GM21723 (cell line): ENCODE results near the gene MYORG.

Source experiments
- ATAC-seq: cut with Tn5 transposase; IDR thresholded peaks from one replicate; pipeline ENCODE4 v1.9.1; 2021; ENCODE audit warnings: mild to moderate bottlenecking, moderate library complexity; ENCODE audit not compliant: unreplicated experiment

The MYORG gene

DNA sequence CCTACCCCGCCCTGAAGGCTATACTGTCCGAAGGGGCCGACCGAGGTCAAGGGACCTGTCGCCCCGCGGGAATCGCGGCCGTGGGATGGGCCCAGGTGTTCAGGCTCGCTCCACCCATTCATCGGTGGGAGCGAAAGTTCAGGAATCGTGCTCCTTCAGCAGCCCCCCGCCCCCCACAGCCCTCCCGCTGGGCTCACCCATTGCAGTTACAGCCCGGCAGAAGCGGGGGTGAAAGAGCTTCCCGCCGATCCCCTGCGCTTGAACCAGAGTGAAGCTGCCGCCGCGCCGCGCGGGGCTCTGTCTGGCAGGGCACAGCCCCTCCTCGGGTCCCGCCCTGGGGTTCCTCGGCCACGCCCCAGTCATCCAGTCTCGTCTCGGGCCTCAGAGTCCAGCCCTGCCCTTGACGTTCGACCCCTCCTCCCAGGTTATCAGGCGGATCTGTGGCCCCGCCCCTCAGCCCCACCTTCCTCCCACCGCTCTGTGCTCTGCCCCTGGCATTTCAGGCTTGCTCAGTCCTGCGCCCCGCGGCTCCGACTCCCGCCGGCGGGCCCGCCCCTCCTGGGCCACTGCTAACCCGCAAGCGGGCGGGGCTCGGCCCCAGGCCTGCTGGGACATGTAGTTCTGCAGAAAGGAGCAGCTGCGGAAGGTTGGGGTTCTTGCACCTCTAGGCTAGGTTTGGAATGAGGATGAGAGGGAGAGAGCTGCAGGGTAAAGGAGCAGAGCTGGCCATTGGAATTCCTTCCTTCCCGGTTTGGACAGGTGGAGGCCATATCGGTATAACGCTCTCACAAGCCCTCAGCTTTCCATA lies at the start of gene MYORG:
Gene MYORG, minus strand, starts transcription at position 303 of the 808 bp plus-strand sequence. CDS start 3,955 bp downstream, outside the sequence.
- peak; percentile 81 for ATAC-seq

DNA sequence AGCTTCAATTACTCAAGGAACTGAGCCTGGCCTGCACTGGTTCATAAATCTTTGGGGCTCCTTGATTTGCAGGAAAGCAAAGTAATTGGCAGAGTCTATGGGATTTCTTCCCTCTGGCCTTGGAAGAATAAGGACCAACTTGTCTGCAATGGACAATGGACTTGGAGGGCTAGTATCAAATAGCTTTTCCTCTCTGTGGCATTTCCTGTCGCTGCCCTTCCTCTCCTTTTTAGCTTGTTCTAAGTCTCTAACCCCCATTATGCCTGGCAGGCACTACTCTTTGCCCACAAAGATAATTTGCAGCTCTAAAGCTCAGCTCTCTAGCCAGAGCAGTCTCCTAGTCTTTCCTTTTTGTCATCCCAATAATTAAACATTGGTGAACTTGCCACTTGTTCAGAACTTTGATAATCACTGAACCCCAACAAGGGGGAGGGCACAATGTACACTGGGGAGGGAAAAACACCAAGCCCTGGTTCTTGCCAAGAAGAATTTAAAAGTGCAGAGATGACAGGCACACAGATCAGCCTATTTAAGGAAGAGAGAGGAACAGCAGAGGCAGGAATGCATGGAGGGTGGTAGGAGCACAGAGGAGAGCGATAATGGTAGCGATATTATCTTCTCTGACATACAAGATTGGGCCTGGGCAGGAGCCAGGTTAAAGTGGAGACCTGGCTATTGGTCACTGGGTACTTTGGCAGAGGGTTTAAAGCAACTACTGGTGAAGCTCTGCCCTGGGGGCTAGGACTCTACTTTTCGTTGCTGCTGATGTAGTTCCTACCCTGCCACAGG lies 43.2 kb upstream of the MYORG start:
- no peak for ATAC-seq

DNA sequence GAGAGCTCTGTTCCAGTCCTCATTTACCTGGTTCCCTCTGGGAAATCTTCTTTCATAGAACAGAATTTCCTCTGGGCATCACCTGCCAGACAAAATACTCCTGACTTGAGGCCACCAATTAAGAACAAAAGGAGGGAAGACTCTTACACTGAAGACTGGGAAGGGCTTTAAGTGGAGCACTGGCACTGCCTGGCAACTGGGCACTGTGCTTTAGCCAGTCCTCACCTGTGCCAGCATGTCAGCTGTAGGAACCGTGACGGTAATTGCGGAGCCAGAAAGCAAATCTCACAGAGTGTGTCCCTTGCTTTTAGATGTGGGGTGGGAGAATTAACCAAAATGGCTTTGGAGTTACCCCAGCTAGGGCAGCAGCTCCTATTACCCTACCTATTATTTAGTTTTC lies 41.0 kb upstream of the MYORG start:
- no peak for ATAC-seq

DNA sequence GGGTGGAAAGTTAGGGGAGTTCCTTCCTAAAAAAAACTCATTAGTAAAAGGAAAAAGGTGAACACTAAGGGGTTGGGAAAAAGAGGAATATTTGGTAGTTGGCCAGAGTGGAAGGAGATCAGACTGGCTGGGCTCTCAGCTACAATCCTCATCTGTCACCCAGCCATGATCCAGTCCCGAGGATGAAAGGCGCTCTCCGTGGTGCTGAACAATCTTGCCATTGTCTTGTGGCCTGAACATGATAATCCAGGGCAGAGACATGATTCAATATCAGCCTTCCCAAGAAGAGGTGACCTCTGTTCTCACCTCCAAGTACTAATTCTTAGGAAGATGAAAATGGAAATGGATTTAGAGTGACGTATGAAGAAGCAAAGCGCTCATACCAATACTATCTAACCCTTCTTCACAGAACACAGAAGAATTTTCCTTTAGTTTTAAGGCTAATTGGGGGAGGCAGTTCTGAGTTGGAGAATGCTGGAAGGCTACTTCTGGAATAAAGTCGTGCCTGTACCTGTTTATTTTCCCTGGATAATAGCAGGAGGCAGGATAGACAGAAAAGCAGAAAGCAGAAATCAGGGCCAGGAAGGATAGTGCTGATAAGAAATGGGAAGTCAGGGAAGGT lies 36.6 kb upstream of the MYORG start:
- no peak for ATAC-seq

DNA sequence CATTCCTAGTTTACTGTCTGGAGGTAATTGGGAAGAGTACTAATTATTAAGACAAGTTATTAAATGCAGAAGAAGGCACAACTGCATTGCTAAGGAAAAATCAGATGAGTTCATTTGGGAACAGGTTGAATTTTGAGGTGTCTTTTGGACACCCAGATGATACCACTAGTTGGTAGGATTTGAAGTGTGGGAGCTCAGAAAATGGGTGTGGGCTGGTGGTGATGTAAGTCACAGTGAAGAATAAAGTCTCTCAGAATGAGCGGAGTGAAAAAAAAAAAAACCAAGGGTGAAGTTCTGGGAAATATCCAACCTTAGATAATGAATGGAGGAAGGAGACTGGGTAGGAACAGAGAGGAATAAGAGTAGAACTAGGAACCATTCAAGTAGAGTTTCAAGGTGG lies 35.6 kb upstream of the MYORG start:
- ATAC-seq, result no peak

DNA sequence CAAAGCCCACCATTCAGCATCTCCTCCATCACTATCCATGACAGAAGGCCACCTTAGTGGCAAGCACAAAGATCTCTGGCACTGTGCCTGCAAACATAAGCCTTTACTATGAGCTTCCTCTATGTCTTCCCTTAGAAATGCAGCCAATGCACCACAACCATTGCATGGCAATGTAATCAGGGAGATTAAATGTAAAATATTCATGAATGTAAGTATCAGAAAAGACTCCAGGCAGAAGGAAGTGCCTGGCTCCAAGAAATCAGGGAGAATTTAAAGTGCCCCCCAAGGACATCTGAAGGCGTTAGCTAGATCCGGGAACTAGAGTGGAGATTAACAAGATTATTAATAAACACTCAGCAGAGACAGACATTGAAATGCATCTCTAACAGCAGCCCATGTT lies 32.5 kb upstream of the MYORG start:
- no peak for ATAC-seq

DNA sequence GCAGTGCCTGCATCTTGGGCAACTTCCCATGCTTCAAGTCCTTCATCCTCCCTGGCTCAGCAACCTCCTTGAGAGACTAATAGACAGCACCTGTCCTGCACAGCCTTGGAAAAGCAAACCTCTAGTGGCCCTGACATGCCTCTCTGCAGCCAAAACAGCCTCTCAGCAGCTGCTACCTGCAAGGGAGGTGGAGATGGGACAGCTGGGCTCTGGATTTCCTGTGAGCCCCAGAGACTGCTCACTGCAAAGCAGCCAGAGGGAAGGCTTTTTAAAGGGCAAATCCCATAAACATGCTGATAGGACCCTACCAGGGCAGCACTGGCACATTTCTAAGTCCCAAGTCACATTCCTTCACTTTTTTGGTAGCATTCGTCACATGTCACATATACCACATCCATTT lies 31.5 kb upstream of the MYORG start:
- ATAC-seq, result no peak

DNA sequence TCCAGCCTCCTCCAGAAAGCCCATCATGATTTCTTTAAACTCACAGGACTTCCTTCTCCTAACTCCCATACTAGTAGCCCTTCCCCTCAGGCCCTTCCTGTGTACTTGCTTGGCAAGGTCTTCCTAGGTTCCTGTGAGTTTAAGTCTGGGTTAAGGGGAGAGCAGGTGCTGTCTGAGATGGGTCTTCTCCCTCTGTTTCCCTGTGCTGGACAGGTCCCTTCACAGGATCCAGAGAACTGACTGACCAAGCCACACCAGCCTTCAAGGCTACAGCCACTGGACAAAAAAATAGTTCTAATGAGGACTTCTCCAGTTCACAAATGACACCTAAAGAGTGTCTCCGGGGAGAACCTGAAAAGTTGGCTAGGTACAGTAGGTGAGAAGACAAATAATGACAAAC lies 29.5 kb upstream of the MYORG start:
- no peak for ATAC-seq

DNA sequence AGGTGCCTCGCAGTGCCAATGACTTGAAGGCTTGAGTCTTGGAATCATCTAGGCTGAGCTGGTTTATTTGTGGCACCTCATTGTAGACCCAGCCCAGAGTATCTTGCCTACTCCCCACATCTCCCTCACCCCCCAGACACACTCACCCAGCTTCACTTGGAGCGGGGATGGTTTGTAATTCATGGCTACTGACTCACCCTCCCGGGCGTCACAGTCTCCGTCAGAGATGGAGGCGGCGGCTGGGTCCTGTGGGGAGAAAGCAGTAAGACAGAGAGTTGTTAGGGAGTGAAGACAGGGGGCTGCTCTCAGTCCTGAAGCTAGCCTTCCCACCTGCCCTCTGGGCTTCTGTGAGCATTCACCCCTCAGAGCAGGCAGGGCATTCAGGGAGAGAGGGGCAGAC lies 29.0 kb upstream of the MYORG start:
- no peak for ATAC-seq

DNA sequence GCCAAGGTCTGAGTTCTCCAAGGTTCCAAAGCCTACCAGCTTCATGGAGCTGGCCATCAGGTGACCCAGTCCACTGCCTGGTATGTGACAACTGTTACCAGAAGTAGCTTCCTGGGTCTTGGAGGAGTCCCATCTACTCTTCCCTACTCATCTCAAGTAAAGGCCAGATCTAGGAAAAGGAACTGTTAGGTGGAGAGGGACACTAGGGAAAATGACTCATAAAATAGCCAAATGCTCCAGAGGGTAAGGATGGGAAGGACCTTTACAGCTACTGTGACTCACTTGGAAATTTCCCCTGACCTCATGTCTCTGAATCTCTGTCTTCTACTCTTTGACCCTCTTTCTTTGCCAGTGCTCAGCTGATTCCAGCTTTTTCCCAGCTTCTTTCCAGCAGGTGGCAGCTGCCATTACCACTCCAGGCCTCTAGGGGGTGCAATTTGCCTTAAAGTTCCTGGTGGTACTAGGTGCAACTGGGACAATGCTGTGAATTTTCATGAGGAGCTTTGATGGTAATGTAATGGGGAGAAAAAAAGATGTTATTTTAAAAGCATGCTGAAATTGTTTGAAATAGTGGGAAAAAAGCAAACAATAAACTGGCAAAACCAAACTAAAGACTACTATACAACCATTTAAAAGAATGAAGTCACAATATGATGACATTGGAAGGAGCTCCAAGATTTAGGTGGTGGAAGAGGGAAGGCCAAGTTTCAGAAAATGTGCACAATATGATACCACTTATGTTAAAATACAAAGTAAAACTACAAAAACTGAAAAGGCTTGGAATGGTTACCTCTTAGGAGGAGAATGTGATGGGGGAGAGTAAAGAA lies 27.1 kb upstream of the MYORG start:
- ATAC-seq, result no peak

DNA sequence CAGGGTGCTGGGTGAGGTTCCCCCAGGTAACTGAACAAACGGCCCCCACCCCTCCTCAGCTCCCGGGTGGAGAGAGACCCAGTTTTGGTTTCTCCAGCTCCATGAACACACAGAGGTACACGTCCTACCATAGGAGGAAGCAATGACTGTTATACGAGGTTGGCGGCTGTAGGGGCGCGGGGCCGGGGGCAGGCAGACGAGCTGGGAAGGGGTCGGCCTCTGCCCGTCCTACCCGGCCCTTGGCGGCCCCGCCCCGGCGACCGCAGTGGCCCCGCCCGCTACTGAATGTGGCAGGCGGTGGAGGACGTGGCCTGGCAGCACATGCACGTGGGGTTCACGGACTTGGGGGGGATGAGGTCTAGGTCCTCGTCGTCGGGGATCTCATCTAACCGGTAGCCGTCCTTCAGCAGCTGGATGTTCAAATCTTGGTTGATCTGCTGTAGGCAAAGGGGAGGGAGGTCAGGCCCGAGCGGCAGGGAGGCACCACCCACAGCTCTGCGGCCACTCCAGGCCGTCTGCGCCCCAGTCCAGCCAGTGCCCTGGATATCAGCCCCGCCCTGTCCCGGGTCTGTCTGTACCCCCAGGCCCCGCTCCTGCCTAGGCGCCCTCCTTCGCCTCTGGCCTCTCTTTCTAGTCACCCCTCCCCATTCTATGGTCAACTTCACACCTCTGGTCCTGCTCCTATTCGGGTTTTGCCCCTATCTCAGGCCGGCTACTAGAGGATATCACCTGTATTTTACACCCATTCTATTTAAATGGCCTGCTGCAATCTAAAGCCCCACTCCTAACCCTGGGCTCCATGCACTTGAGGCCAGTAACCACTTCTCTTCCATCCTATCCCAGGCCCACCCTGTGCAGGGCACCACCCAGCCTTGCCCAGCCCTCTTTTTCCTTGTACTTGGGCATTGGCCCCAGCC lies 24.2 kb upstream of the MYORG start:
- no peak for ATAC-seq

DNA sequence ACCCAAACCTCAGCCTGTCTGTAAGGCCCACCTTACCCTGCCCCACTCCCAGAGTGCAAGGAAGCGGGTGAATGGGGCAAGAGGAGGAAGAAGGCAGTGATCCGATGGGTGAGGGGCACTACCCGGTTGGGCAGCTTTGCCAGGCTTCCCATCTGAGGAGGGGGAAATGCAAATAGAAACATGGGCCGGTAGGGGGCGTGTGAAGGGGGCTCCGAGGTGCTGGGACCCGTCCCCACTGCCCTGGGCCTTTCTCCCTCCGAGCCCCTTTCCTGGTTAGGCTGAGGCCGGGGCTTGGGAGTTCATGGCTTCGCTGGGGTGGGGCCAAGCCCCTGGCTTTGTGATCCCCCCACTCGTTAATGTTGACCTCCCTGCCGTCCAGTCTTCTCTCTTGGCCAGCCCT lies 23.6 kb upstream of the MYORG start:
- no peak for ATAC-seq

DNA sequence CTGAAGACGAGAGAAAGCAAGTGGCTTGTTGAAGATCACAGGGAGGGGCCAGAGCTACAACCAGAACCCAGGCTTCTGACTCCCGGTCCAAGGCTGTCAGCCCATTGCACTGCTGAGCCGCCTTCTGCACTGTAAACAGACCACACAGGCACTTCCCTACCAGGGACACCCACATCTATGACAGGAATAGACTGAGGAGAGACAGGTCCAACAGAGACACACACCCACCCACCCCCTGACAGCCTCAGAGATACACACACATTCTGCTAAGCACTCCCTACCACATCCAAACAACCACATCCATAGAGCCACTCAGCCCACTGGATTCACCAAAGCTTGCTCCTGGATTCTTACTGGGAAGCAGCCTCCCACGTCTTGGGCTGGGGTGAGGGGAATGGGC lies 23.0 kb upstream of the MYORG start:
- no peak for ATAC-seq

DNA sequence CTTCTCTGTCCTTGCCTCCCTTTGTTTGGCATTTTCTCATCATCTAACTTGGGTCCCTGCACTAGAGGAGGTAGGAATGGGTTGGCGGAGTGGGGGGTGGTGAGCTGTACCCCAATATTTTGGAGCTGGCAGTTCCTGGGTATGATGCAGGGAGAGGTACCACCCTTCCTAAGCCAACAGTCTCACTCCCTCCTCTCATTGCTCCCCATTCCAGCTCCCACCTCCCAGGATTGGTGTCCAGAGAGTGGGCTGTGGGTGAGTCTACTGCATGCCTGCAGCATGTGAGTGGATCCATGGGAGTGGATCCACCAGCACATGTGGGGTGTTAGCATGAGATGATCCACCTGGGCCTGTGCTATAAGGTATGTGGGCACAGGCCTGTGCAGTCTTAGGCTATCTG lies 22.2 kb upstream of the MYORG start:
- no peak for ATAC-seq

DNA sequence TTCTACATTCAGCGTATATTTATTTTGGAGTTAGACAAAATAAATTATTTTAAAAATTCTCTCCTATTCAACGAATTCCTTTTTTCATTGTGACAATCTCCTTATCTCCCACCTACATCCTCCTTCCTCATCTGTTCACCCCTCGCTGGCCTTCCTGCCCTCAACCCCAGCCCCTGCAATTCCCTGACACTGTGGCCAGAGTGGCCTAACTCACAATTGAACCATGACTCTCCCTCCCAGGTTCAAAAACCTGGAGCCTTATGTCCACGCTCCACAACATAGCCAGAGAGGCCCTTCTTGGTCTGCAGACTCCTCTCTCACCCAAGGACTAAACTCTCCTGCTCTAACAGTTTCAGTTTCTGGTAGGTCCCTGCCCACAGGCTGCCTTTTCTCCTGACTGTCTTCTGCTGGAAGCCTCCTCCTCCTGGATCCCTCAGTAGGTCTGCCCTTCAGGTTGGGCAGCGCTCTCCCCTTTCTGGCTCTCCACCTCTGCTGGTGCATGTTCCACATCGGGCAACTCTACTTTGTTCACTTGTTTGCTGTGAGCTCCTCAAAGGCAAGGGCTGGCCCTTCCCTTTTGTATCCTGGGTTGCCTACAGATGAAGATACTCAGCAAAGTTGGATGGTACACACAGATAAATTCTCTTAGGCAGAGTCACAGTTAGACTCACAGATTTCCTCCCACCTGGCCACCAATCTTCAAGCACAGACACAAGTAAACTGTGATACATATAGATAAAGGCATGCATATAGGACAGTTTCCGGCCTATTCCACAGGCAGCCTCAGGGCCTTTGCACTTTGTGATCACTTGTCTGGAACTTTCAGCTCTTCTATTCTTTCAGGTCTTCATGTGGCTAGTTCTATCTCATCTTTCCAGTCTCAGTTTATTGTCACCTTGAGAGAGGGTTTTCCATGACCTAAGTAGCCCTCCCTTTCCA lies 19.8 kb upstream of the MYORG start:
- ATAC-seq, result no peak

DNA sequence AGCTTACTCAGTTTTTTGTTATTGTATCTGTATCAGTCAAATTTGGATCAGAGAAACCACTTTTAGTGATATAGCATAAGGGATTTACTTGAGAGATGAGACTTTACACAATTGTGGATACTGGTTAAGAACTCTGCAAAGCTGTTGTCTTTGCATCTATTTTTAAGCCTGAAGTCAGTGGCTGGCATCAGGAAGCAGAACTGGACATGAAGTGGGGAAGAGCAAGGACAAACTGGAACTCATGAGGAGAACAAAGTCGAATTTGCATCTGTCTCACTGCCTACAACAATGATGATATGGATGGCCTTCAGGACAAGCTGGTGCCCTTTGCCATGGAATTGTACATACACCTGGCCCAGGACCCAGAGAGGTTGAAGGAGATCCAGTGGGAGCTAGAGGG lies 15.8 kb upstream of the MYORG start:
- ATAC-seq, result no peak

DNA sequence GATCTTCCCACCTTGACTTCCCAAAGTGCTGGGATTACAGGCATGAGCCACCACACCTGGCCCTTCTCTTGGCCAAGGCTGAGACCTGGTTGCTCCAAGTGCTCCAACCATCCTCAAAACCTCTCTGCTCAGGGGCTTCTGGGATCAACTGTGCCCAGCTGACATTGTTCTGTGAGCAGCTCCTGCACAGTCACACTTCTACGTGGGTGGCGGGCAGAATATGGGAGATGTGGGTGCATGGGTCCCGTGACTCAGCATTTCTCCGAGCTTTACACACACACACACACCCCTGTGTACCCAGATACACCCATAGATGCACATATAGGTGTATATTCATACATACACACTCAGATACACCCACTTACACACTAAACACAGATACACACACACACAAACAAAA lies 10.5 kb upstream of the MYORG start:
- no peak for ATAC-seq

DNA sequence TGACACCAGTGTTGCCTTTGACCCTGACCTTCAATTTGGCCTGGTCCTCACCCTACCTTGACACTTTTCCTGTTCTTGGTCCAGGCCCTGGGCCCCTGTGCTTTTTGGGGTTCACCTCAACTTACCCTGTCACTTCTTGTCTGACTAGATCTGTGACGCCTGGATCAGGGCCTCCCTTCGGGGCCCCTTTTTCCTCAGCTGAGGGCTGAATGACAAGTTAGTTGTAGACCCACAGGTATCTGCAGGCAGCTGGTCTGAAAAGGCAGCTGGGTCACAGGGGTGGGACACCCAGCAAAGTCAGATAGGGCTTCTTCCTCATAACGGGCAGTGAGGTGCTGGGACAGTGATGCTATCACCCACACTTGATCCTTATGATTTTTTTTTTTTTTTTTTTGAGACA lies 10.0 kb upstream of the MYORG start:
- no peak for ATAC-seq
